WTC11 (cell line): Measurements from ENCODE around the gene CERT1.

Source experiments
- ATF1 ChIP-seq: sonication (generic); formaldehyde crosslinking; IDR thresholded peaks from 2 replicates; pipeline ENCODE4 v1.8.1; 2023; ENCODE audit warnings: mild to moderate bottlenecking, moderate library complexity, missing genetic modification reagents
- CBFB ChIP-seq: sonication (generic); formaldehyde crosslinking; IDR thresholded peaks from 2 replicates; pipeline ENCODE4 v1.8.1; 2022; ENCODE audit warnings: mild to moderate bottlenecking, low read depth, missing genetic modification reagents
- CTCF ChIP-seq: fragments of 200-600 bp; IDR thresholded peaks from 2 replicates; pipeline ENCODE4 v1.8.0; 2022; ENCODE audit warnings: antibody characterized with exemption
- ESRRA ChIP-seq: sonication (generic); formaldehyde crosslinking; IDR thresholded peaks from 2 replicates; pipeline ENCODE4 v1.8.1; 2022; ENCODE audit warnings: mild to moderate bottlenecking, missing genetic modification reagents, borderline replicate concordance
- FOXJ3 ChIP-seq: sonication (generic); formaldehyde crosslinking; IDR thresholded peaks from 2 replicates; pipeline ENCODE4 v1.9.0; 2021; ENCODE audit warnings: missing genetic modification reagents, mild to moderate bottlenecking, borderline replicate concordance
- FOXK1 ChIP-seq: sonication (generic); formaldehyde crosslinking; IDR thresholded peaks from 2 replicates; pipeline ENCODE4 v1.8.0; 2022; ENCODE audit warnings: mild to moderate bottlenecking, moderate library complexity, missing genetic modification reagents
- GTF2I ChIP-seq: fragments of 250-450 bp; sonication (Bioruptor Pico); conservative IDR thresholded peaks from 2 replicates; pipeline ENCODE4 v1.4.0; 2021; ENCODE audit warnings: mild to moderate bottlenecking
- USF1 ChIP-seq: sonication (generic); formaldehyde crosslinking; IDR thresholded peaks from 2 replicates; pipeline ENCODE4 v1.8.0; 2022; ENCODE audit warnings: mild to moderate bottlenecking, missing genetic modification reagents
- ZNF416 ChIP-seq: fragments of 250-450 bp; sonication (Bioruptor Pico); IDR thresholded peaks from 2 replicates; pipeline ENCODE4 v1.9.0; 2021; ENCODE audit warnings: mild to moderate bottlenecking, inconsistent platforms
- TF ChIP-seq, protein P1 (sequence below): sonication (generic); formaldehyde crosslinking; IDR thresholded peaks from 2 replicates; pipeline ENCODE4 v1.8.1; 2022; ENCODE audit warnings: low read depth, missing genetic modification reagents, borderline replicate concordance
- TF ChIP-seq, protein P2 (sequence below): sonication (generic); formaldehyde crosslinking; conservative IDR thresholded peaks from 2 replicates; pipeline ENCODE4 v1.8.1; 2022; ENCODE audit warnings: mild to moderate bottlenecking, missing genetic modification reagents
- TF ChIP-seq, protein P3 (sequence below): fragments of 250-450 bp; sonication (Bioruptor Pico); IDR thresholded peaks from 2 replicates; pipeline ENCODE4 v1.8.0; 2021; ENCODE audit warnings: mild to moderate bottlenecking

DNA sequence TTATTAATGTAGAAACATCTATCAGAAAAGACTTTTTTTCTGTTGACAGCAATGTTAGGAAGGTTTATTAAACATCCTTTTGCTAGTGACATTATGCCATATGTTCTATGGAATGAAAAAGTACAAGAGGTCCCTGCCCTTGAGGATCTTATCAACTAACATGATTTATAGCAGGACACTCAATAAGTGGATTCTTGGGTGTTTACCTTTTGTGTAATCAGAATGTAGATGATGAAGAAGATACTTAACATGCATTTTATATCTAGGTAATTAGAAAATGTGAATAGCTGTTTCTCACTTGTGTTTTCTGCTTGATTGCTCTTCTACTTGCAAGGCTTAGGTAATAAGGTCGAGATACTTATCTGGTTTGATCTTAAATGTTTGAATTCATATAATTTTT is 169.5 kb downstream of the CERT1 start:
- TF ChIP-seq CBFB (CRISPR knock-in tag) = no peak
- no peak for TF ChIP-seq CTCF
- TF ChIP-seq ESRRA (CRISPR knock-in tag) = no peak
- TF ChIP-seq, protein P1, sequence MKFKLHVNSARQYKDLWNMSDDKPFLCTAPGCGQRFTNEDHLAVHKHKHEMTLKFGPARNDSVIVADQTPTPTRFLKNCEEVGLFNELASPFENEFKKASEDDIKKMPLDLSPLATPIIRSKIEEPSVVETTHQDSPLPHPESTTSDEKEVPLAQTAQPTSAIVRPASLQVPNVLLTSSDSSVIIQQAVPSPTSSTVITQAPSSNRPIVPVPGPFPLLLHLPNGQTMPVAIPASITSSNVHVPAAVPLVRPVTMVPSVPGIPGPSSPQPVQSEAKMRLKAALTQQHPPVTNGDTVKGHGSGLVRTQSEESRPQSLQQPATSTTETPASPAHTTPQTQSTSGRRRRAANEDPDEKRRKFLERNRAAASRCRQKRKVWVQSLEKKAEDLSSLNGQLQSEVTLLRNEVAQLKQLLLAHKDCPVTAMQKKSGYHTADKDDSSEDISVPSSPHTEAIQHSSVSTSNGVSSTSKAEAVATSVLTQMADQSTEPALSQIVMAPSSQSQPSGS (CRISPR knock-in tag) = no peak
- TF ChIP-seq, protein P2, sequence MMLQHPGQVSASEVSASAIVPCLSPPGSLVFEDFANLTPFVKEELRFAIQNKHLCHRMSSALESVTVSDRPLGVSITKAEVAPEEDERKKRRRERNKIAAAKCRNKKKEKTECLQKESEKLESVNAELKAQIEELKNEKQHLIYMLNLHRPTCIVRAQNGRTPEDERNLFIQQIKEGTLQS (CRISPR knock-in tag) = no peak
- no peak for TF ChIP-seq FOXK1
- TF ChIP-seq, protein P3, sequence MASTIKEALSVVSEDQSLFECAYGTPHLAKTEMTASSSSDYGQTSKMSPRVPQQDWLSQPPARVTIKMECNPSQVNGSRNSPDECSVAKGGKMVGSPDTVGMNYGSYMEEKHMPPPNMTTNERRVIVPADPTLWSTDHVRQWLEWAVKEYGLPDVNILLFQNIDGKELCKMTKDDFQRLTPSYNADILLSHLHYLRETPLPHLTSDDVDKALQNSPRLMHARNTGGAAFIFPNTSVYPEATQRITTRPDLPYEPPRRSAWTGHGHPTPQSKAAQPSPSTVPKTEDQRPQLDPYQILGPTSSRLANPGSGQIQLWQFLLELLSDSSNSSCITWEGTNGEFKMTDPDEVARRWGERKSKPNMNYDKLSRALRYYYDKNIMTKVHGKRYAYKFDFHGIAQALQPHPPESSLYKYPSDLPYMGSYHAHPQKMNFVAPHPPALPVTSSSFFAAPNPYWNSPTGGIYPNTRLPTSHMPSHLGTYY (CRISPR knock-in tag) = no peak
- TF ChIP-seq FOXJ3 (CRISPR knock-in tag) = no peak
- no peak for TF ChIP-seq ZNF416 (CRISPR knock-in tag)
- no peak for TF ChIP-seq GTF2I (CRISPR knock-in tag)
- TF ChIP-seq ATF1 (CRISPR knock-in tag) = no peak
- no peak for TF ChIP-seq USF1
